ENCODE results near the gene LCP2.

- TF ChIP-seq CTCF (IDR thresholded peaks at IDR 0.05; ENCODE audit: borderline replicate concordance, extremely low read depth, low read length, poor library complexity, severe bottlenecking) (no peak), EZH2 (IDR thresholded peaks at IDR 0.05; ENCODE audit: borderline replicate concordance, low read depth, low read length, severe bottlenecking) (no peak)
These were observed 96.3 kb downstream of the LCP2 start for GRCh38 chr5:170201311-170201710.

Data from DND-41 (cell line).